HepG2 (cell line): ENCODE data around the gene TMEM107. TPM values are rescaled to one million over a fixed set of nuclear protein-coding genes. Genes with fewer than 3 reads are reported as not detected.
A peak's percentile ranks its signal among the peaks of the same experiment; 100 is the strongest.

ENCODE experiments used
- CC2D1A ChIP-seq: sonication (generic); formaldehyde crosslinking; IDR thresholded peaks from 2 replicates; pipeline ENCODE4 v1.8.1; 2023; ENCODE audit warnings: mild to moderate bottlenecking, missing genetic modification reagents
- CEBPZ ChIP-seq: IDR thresholded peaks from 2 replicates; pipeline ENCODE4 v1.6.1; 2012; ENCODE audit warnings: low read length, improper control_type of control experiment
- FOXJ3 ChIP-seq: sonication (generic); formaldehyde crosslinking; IDR thresholded peaks from 2 replicates; pipeline ENCODE4 v1.4.0; 2020; ENCODE audit warnings: missing genetic modification reagents, mild to moderate bottlenecking, borderline replicate concordance
- GATA4 ChIP-seq: sonication (generic); IDR thresholded peaks from 2 replicates; pipeline ENCODE4 v1.6.1; 2016; ENCODE audit warnings: antibody characterized with exemption, low read depth, borderline replicate concordance
- HNF1B ChIP-seq: sonication (generic); formaldehyde crosslinking; IDR thresholded peaks from 2 replicates; pipeline ENCODE4 v1.5.1; 2020; ENCODE audit warnings: mild to moderate bottlenecking, moderate library complexity, missing genetic modification reagents
- MTA1 ChIP-seq: sonication (generic); formaldehyde crosslinking; IDR thresholded peaks from 2 replicates; pipeline ENCODE4 v1.4.0; 2020; ENCODE audit warnings: missing genetic modification reagents, mild to moderate bottlenecking, borderline replicate concordance
- MTF1 ChIP-seq: sonication (generic); formaldehyde crosslinking; IDR thresholded peaks from 2 replicates; pipeline ENCODE4 v1.5.0; 2020; ENCODE audit warnings: missing genetic modification reagents
- ONECUT2 ChIP-seq: sonication (generic); formaldehyde crosslinking; IDR thresholded peaks from 2 replicates; pipeline ENCODE4 v1.4.0; 2020; ENCODE audit warnings: missing genetic modification reagents
- POLR2A ChIP-seq, 2 experiments: IDR thresholded peaks; 2 replicates each; pipeline ENCODE4 v1.6.1; 2011; ENCODE audit warnings: low read depth in 2 of 2, low read length in 2 of 2, mild to moderate bottlenecking in 1 of 2, moderate library complexity in 1 of 2; ENCODE audit not compliant: insufficient read depth in 1 of 2
- U2AF1 ChIP-seq: fragments of 200-400 bp; formaldehyde crosslinking; optimal IDR thresholded peaks from 2 replicates; pipeline ENCODE3; 2017; ENCODE audit warnings: mild to moderate bottlenecking, low read depth, low read length
- ZBTB7B ChIP-seq: sonication (generic); formaldehyde crosslinking; IDR thresholded peaks from 2 replicates; pipeline ENCODE4 v1.4.0; 2020; ENCODE audit warnings: missing genetic modification reagents
- ZEB1 ChIP-seq: IDR thresholded peaks from 2 replicates; pipeline ENCODE4 v1.6.1; 2012; ENCODE audit warnings: mild to moderate bottlenecking, low read depth, inconsistent platforms; ENCODE audit not compliant: insufficient replicate concordance
- polyA plus RNA-seq, 8 experiments: library from polyadenylated mRNA; depleted of rRNA in 3 of 8; stranded (reverse) in 7 of 8; unstranded in 1 of 8; fragments of >200 nt; fragmentation: Illumina TruSeq in 4 of 8; extraction: Trizol in 4 of 8; gene quantifications; 2 replicates each; pipeline versions ENCODE4 v1.2.1 to v1.2.3, GENCODE V29; 2011 to 2016; ENCODE audit warnings: low read depth in 4 of 8, missing spikeins in 1 of 8, mixed read lengths in 1 of 8; ENCODE audit not compliant: insufficient read depth in 1 of 8
- total RNA-seq, 5 experiments: library from RNA; depleted of rRNA; stranded (reverse); fragments of >200 nt; fragmentation: Illumina TruSeq; extraction: Trizol; gene quantifications; 2 replicates each; pipeline ENCODE4 v1.2.3, GENCODE V29; 2016; ENCODE audit warnings: low read depth in 1 of 5
- TF ChIP-seq, protein P1 (sequence below): sonication (generic); formaldehyde crosslinking; conservative IDR thresholded peaks from 2 replicates; pipeline ENCODE4 v1.5.0; 2020; ENCODE audit warnings: missing genetic modification reagents

TMEM107 gene
- total and polyA plus RNA-seq, 2 of the 13 experiments (the other 11 are each of a cell fraction or from before 2014, with no cell fraction given), result 7.2 to 15.3 TPM

- TF ChIP-seq ONECUT2 (CRISPR knock-in tag), result peak; percentile 47; the same call in 1 of the 2 replicates
- TF ChIP-seq, protein P1, sequence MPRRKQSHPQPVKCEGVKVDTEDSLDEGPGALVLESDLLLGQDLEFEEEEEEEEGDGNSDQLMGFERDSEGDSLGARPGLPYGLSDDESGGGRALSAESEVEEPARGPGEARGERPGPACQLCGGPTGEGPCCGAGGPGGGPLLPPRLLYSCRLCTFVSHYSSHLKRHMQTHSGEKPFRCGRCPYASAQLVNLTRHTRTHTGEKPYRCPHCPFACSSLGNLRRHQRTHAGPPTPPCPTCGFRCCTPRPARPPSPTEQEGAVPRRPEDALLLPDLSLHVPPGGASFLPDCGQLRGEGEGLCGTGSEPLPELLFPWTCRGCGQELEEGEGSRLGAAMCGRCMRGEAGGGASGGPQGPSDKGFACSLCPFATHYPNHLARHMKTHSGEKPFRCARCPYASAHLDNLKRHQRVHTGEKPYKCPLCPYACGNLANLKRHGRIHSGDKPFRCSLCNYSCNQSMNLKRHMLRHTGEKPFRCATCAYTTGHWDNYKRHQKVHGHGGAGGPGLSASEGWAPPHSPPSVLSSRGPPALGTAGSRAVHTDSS (CRISPR knock-in tag), result no peak
- no peak for TF ChIP-seq CC2D1A
- TF ChIP-seq ZBTB7B (CRISPR knock-in tag), result no peak
- no peak for TF ChIP-seq U2AF1
- no peak for TF ChIP-seq FOXJ3 (CRISPR knock-in tag)
- no peak for TF ChIP-seq HNF1B (CRISPR knock-in tag)
- TF ChIP-seq MTF1, result 0 out of 2 replicates have a peak, but pooled peaks have one; percentile 9
- TF ChIP-seq ZEB1, result no peak
- TF ChIP-seq POLR2A (IDR thresholded peaks at IDR 0.05; ENCODE audit: insufficient read depth in 1 of 2, low read depth in 2 of 2, low read length in 2 of 2), result peak; percentile 32 to 42; a peak in 2 of 4 replicates
- TF ChIP-seq GATA4, result no peak
- 0 out of 2 replicates have a peak, but pooled peaks have one; percentile 49 for TF ChIP-seq MTA1
- no peak for TF ChIP-seq CEBPZ
Observed at GRCh38 chr17:8221663-8222379, 45.6 kb upstream of the TMEM107 start (continued).
